GM18517 (cell line): ENCODE results near the gene NOS1AP.
"Not testable (repeated sequence)": the region's sequence is repeated elsewhere in the genome, so short reads cannot be mapped to it uniquely, and the experiment has no call there.

ENCODE experiments used
- ATAC-seq: cut with Tn5 transposase; IDR thresholded peaks from one replicate; pipeline ENCODE4 v1.9.1; 2021; ENCODE audit warnings: mild to moderate bottlenecking, moderate library complexity; ENCODE audit not compliant: unreplicated experiment

NOS1AP gene

GRCh38 chr1:162056579-162056978 lies 12.9 kb upstream of the NOS1AP start:
- ATAC-seq: no peak

DNA sequence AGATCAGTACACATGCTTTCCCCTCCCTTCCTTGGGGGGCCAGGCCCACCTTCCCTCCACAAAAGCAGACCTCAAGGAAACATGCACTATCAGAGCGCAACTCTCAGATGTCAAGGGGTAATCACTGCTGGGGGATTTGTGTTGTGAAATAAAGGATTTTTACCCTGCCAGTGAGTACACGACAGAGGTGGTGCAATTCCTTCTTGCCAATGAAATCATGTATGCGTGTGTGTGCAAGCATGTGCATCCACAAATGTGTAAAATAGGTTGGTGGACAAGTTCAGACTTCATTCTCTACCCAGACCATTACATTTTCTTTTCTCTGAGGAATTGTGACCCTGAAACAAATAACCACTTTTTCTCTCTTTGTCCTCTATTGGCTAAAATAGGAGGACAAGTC lies 9.8 kb upstream of the NOS1AP start:
- ATAC-seq: no peak

DNA sequence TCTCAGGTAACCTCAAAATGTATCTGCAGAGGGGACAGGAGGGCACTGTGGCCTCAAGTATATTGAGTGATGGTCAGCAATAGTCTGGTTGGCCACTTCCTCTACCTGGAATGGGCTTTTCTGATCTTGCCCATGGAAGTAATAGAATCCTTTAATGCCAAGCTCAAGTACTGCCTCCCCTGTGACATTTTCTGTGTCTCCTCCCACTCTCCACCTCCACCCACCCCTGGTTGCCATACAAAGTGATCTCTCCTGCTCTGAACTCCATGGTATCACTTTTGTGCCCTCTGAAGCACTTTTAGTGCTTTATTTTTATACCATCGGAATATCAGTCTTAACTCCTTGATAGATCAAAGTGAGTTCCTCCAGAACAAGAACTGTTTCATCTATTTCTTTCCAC lies 9.2 kb upstream of the NOS1AP start:
- no peak for ATAC-seq

DNA sequence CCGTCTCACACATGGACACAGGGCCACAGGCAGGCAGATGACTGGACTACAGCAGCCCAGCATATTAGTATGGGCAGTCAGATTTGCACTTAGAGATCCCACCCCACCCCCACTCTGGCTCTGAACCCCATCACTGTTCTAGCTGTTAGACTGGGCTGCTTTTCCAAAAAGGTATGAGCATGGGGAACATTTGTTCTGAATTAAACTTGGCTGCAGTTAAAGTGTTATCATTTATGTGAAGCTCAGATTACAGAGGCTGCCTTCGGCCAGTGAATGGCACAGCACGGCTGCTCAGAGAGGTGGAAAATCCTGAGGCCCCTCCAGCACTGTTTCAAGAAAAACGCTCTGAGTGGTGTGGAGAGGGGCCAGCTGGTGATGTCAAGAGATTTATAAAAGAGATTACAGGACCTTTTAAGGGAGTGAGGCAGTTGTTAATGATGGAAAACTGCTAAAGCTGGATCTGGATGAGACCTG lies 6.9 kb upstream of the NOS1AP start:
- ATAC-seq: no peak

- no peak for ATAC-seq
These were observed 4.5 kb upstream of the NOS1AP start for GRCh38 chr1:162065016-162065415.

DNA sequence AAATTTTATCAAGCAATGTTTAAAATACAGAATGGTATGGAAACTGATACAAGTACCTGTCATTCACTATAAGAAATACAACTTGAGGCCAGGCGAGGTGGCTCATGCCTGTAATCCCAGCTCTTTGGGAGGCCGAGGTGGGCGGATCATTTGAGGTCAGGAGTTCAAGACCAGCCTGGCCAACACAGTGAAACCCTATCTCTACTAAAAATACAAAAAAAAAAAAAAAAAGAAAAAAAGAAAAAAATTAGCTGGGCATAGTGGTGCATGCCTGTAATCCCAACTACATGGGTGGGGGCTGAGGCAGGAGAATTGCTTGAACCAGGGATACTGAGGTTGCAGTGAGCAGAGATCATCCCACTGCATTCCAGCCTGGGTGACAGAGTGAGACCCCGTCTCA lies 2.7 kb upstream of the NOS1AP start:
- not testable (repeated sequence) for ATAC-seq

DNA sequence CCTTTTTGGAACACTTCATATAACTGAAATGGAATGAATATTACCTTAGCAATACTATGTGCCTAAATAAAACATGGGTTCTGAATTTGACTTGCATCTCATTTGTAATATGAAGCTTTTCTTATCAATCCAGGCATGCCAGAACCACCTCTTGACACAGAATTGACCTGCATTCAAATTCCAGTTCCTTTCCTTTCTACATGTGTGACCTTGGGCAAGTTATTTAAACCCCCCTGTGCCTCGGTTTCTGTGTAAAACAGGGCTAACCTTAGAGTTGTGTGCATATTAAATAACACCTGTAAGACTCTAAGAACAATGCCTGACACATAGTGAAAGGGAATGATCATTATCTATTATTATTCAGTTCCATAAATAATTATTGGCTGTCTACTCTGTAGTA lies 2.0 kb upstream of the NOS1AP start:
- no peak for ATAC-seq

DNA sequence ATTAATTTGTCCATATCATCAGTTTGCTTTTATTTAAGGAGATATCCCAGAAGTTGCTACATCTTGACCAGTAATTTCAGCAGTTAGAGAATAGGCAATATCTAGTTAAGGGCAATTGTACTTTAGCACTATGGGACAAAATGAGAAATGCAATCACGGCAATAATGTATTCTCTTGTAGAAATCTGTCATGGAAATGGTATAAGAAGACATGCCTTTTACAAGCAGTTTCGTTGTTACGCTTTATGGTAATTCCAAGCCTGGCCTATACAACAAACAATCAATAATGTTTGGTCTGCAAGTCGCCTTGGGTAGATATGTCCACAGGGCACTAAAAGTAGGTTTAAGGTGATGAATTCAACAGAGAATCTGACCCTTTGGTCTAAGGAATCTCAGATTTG lies 1.2 kb upstream of the NOS1AP start:
- ATAC-seq: no peak

GRCh38 chr1:162070094-162070748 lies 730 bp downstream of the NOS1AP start:
- peak; percentile 25 for ATAC-seq

DNA sequence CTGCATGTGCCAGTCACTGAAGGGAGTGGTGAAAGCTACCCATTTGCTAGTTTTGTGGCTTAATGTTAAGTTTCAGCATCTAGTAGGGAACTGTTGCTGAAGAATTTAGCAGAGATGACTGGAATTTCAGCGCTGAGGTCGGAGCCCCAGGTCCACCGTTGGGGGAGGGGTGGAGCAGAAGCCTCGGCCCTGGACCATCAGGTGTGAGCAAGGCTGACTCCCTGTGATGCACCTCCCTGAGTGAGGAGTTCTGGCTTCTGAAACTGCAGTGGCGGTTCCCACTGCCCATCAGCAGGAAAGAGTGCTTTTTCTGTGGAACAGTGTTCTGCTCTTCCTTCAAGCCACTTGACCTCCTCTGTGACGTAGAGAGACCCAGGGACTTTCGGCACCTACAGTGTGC lies 1.3 kb downstream of the NOS1AP start:
- no peak for ATAC-seq

DNA sequence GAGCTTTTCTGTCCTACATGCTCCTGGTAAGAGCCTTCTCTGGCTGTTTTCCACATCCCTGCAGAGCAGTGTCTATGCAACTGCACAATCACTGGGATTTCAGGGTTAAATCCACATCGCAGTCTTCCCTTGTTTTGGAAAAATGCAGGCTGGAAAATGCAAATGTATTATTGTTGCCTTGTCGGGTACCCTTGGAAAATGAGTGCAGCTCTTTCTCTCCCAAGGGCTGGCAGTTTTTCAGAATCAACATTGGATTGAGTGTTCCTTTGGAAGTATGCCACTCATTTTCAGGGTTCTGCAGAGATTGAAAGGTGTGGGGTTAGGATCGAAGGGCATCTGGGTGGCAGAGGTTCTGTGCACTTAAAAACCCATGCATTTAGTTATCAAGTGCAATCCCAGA lies 3.2 kb downstream of the NOS1AP start:
- ATAC-seq: no peak

DNA sequence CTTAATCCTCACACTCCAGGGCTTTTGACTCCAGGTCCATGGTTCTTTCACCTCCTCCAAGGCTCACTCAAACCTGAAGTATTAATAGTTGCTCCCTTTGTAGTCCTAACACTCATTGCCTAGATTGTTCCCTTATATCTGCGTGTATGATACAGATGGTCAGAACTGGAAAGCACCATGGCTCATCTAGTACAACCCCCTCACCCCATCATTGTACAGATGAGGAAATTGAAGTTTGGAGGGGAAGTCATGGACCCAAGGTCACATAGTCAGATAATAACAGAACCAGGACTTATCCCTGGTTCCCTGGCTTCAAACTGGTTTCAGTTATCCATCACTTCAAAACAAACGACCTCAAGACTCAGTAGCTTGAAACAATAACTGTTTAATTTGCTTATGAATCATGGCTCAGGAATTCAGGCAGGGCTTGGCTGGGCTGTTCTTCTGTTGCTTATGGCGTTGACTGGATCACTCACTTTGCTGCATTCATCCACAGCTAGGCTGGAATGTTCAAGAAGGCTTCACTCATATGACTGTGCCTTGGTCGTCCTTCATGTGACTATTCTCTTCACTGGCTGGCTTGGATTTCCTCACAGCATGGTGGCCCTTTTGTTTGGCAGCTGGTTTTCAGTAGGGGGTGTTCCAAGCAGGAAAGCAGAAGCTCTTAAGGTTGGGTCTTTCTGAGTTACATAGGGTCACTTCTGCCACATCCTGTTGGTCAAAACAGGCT lies 5.0 kb downstream of the NOS1AP start:
- no peak for ATAC-seq

GRCh38 chr1:162075862-162076261 lies 6.4 kb downstream of the NOS1AP start:
- ATAC-seq: no peak

- ATAC-seq: no peak
These were observed 8.3 kb downstream of the NOS1AP start for GRCh38 chr1:162077648-162078299.

DNA sequence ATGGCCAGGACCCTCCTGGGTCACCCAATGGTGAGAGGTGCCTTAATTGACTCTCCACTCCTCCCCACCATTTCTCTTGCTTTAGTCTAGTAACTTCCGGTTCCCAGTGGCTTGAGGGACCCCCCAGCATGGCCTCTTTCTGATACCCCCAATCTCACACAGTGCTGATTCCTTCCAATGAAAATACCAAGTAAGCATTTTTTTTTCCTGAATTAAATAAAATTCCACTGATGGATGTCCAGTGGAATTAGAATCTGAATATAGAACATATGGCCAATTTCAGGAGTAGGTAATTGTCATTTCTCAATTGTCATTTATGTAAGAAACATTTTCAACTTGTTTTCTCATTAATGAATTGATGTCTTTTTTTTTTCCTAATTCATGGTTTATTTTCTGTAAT lies 9.5 kb downstream of the NOS1AP start:
- no peak for ATAC-seq

GRCh38 chr1:162080472-162081015 lies 11.1 kb downstream of the NOS1AP start:
- ATAC-seq: no peak

DNA sequence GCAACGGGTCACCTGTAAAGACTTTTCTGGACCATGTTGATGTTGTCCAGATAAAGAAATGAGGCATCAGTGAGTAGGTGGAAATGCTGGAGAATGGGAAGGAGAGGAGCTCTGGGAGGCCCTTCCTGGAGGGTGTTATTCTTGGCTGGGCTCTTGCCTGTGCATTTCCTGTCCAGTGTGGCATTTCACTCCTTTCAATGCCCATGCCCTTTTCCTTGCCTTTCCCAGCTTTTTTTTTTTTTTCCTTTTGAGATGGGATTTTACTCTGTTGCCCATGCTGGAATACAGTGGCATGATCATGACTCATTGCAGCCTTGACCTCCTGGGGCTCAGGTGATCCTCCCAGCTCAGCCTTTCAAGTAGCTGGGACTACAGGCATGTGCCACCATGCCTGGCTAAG lies 11.8 kb downstream of the NOS1AP start:
- no peak for ATAC-seq

GRCh38 chr1:162082080-162082479 lies 12.6 kb downstream of the NOS1AP start:
- not testable (repeated sequence) for ATAC-seq

DNA sequence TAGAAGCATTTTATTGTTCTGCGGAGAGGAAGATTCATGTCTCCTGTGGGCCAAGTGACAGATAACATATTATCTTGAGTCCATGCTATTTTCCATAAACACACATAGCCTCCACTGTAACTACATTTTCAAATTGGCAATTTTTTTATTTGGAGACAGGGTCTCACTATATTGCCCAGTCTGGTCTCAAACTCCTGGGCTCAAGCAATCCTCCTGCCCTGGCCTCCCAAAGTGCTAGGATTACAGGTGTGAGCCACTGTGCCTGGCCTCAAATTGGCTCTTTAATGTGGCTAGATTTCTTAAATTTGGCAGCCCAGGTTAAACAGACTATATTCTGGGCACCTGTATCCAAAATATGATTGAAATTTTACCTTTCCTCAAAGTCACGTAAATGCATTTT lies 13.8 kb downstream of the NOS1AP start:
- ATAC-seq: no peak

GRCh38 chr1:162085991-162086390 lies 16.5 kb downstream of the NOS1AP start:
- ATAC-seq: no peak

DNA sequence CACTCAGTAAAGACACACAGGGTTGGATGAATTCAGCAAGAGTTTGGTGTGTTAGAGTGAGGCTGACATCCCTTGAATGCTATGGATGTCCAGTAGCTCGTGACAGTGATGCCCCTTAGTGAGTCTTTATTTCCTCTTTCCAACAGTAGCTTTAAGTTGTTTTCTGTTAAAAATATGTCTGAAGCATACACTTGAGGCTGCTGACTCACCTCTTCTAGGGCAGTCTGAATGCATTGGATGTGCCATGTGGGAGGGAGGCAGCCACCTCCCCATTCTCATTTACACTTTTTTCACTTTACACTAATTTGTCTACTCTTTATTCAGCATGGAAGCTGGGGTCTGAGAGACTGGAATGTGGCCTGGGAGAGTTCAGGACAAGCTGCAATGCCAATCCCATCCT lies 17.6 kb downstream of the NOS1AP start:
- ATAC-seq: no peak

GRCh38 chr1:162087574-162087973 lies 18.1 kb downstream of the NOS1AP start:
- no peak for ATAC-seq
